Nephron (organoid): ENCODE measurements around the gene PKD1L1.

Source experiments
- H3K27ac Mint-ChIP-seq, 3 experiments: 2 replicates each; pipeline ENCODE4 v1.8.0; 2020; ENCODE audit warnings: mixed read lengths in 3 of 3, mild to moderate bottlenecking in 2 of 3, moderate library complexity in 1 of 3
- H3K27me3 Mint-ChIP-seq: 2 replicates; pipeline ENCODE4 v1.8.0; 2021; ENCODE audit warnings: low read depth, mild to moderate bottlenecking, moderate library complexity, mixed read lengths
- H3K36me3 Mint-ChIP-seq: 2 replicates; pipeline ENCODE4 v1.8.0; 2020; ENCODE audit warnings: low read depth, mixed read lengths
- H3K4me1 Mint-ChIP-seq: 2 replicates; pipeline ENCODE4 v1.8.0; 2020; ENCODE audit warnings: mixed read lengths
- H3K4me3 Mint-ChIP-seq, 3 experiments: 2 replicates each; pipeline ENCODE4 v1.8.0; 2020; ENCODE audit warnings: mild to moderate bottlenecking in 3 of 3, mixed read lengths in 3 of 3, moderate library complexity in 2 of 3
- H3K9me3 Mint-ChIP-seq: 2 replicates; pipeline ENCODE4 v1.8.0; 2020; ENCODE audit warnings: mixed read lengths
- CTCF ChIP-seq, 3 experiments: fragments of 200-600 bp; sonication (generic); IDR thresholded peaks; one replicate each; pipeline ENCODE4 v1.5.0; 2021; ENCODE audit warnings: antibody characterized with exemption in 3 of 3; ENCODE audit not compliant: unreplicated experiment in 3 of 3

PKD1L1 gene

GRCh38 chr7:47895026-47895425 is 53.2 kb downstream of the PKD1L1 start:
- H3K27ac Mint-ChIP-seq, result no peak overlapping the region
- no peaks in the 10 kb centered on the region for H3K36me3 Mint-ChIP-seq
- H3K4me3 Mint-ChIP-seq, result no peak overlapping the region
- H3K9me3 Mint-ChIP-seq, result no peaks in the 10 kb centered on the region
- peaks cover 5% of the 10 kb centered on the region for H3K27me3 Mint-ChIP-seq
- H3K4me1 Mint-ChIP-seq, result no peaks in the 10 kb centered on the region
- TF ChIP-seq CTCF (IDR thresholded peaks at IDR 0.05; ENCODE audit: unreplicated experiment in 3 of 3), result no peak

GRCh38 chr7:47893721-47894365 is 54.4 kb downstream of the PKD1L1 start:
- peaks cover 8% of the 10 kb centered on the region for H3K27me3 Mint-ChIP-seq
- H3K9me3 Mint-ChIP-seq, result no peaks in the 10 kb centered on the region
- no peak for TF ChIP-seq CTCF (IDR thresholded peaks at IDR 0.05; ENCODE audit: unreplicated experiment in 3 of 3)
- peaks cover 1% of the 10 kb centered on the region for H3K4me1 Mint-ChIP-seq
- H3K4me3 Mint-ChIP-seq, result no peak overlapping the region
- H3K27ac Mint-ChIP-seq, result no peak overlapping the region
- no peaks in the 10 kb centered on the region for H3K36me3 Mint-ChIP-seq

- no peak overlapping the region for H3K27ac Mint-ChIP-seq
- H3K9me3 Mint-ChIP-seq, result no peaks in the 10 kb centered on the region
- no peak overlapping the region for H3K4me3 Mint-ChIP-seq
- peaks cover 8% of the 10 kb centered on the region for H3K27me3 Mint-ChIP-seq
- peaks cover 7% of the 10 kb centered on the region for H3K4me1 Mint-ChIP-seq
- no peaks in the 10 kb centered on the region for H3K36me3 Mint-ChIP-seq
- no peak for TF ChIP-seq CTCF (IDR thresholded peaks at IDR 0.05; ENCODE audit: unreplicated experiment in 3 of 3)
These were observed 55.0 kb downstream of the PKD1L1 start for GRCh38 chr7:47893238-47893637.

- no peaks in the 10 kb centered on the region for H3K9me3 Mint-ChIP-seq
- no peaks in the 10 kb centered on the region for H3K36me3 Mint-ChIP-seq
- no peak for TF ChIP-seq CTCF (IDR thresholded peaks at IDR 0.05; ENCODE audit: unreplicated experiment in 3 of 3)
- H3K4me1 Mint-ChIP-seq, result peaks cover 26% of the 10 kb centered on the region
- peaks cover 13% of the 10 kb centered on the region for H3K27me3 Mint-ChIP-seq
- no peak overlapping the region for H3K4me3 Mint-ChIP-seq
- no peak overlapping the region for H3K27ac Mint-ChIP-seq
These were observed 57.7 kb downstream of the PKD1L1 start for GRCh38 chr7:47890606-47891005.

GRCh38 chr7:47890125-47890524 is 58.1 kb downstream of the PKD1L1 start:
- peaks cover 13% of the 10 kb centered on the region for H3K27me3 Mint-ChIP-seq
- peaks cover 28% of the 10 kb centered on the region for H3K4me1 Mint-ChIP-seq
- peak overlapping the region in 1 of 3 experiments; percentile 12 for H3K27ac Mint-ChIP-seq
- no peak for TF ChIP-seq CTCF (IDR thresholded peaks at IDR 0.05; ENCODE audit: unreplicated experiment in 3 of 3)
- no peaks in the 10 kb centered on the region for H3K36me3 Mint-ChIP-seq
- H3K9me3 Mint-ChIP-seq, result no peaks in the 10 kb centered on the region
- no peak overlapping the region for H3K4me3 Mint-ChIP-seq

GRCh38 chr7:47889723-47890122 is 58.5 kb downstream of the PKD1L1 start:
- Mint-ChIP-seq H3K4me1 (peaks cover 32% of the 10 kb centered on the region), H3K36me3 (no peaks in the 10 kb centered on the region), H3K9me3 (no peaks in the 10 kb centered on the region), H3K27ac (peak overlapping the region in 1 of 3 experiments; percentile 12), H3K4me3 (no peak overlapping the region), H3K27me3 (peaks cover 17% of the 10 kb centered on the region)
- no peak for TF ChIP-seq CTCF (IDR thresholded peaks at IDR 0.05; ENCODE audit: unreplicated experiment in 3 of 3)
